Measurements from ENCODE around the gene TSHR. TPM values are rescaled to one million over a fixed set of nuclear protein-coding genes. Genes with fewer than 3 reads are reported as not detected.

The TSHR gene
- total RNA-seq, 1 donor from 2014 or later, result not detected

- ChIA-PET POLR2A (no interaction called here), CTCF (no interaction called here)
- Mint-ChIP-seq H3K36me3 (ENCODE audit: low read depth) (no peaks in the 10 kb centered on the region), H3K27me3 (no peaks in the 10 kb centered on the region), H3K27ac (no peak overlapping the region), H3K4me1 (no peaks in the 10 kb centered on the region), H3K4me3 (no peak overlapping the region), H3K9me3 (no peaks in the 10 kb centered on the region)
- intact Hi-C loops (cut with micrococcal nuclease), result no loop called here
- DNase-seq, result no peak
- no peak for ATAC-seq (ENCODE audit: low read depth)
- TF ChIP-seq CTCF (IDR thresholded peaks at IDR 0.05), result no peak
These were observed 136.2 kb downstream of the TSHR start for GRCh38 chr14:81091660-81092059.

GRCh38 chr14:81093651-81094050 lies 138.2 kb downstream of the TSHR start:
- ATAC-seq (ENCODE audit: low read depth), result no peak
- intact Hi-C loops (cut with micrococcal nuclease), result no loop called here
- no peaks in the 10 kb centered on the region for H3K27me3 Mint-ChIP-seq
- no peak overlapping the region for H3K27ac Mint-ChIP-seq
- POLR2A ChIA-PET, result no interaction called here
- no peak for TF ChIP-seq CTCF (IDR thresholded peaks at IDR 0.05)
- no peak for DNase-seq
- H3K9me3 Mint-ChIP-seq, result no peaks in the 10 kb centered on the region
- no peak overlapping the region for H3K4me3 Mint-ChIP-seq
- H3K36me3 Mint-ChIP-seq (ENCODE audit: low read depth), result no peaks in the 10 kb centered on the region
- H3K4me1 Mint-ChIP-seq, result no peaks in the 10 kb centered on the region
- CTCF ChIA-PET, result no interaction called here

GRCh38 chr14:81095539-81095938 lies 140.1 kb downstream of the TSHR start:
- TF ChIP-seq CTCF (IDR thresholded peaks at IDR 0.05), result no peak
- H3K9me3 Mint-ChIP-seq, result no peaks in the 10 kb centered on the region
- no peak for DNase-seq
- no peak overlapping the region for H3K4me3 Mint-ChIP-seq
- POLR2A ChIA-PET, result no interaction called here
- H3K27ac Mint-ChIP-seq, result no peak overlapping the region
- H3K4me1 Mint-ChIP-seq, result no peaks in the 10 kb centered on the region
- H3K27me3 Mint-ChIP-seq, result no peaks in the 10 kb centered on the region
- H3K36me3 Mint-ChIP-seq (ENCODE audit: low read depth), result no peaks in the 10 kb centered on the region
- ATAC-seq (ENCODE audit: low read depth), result no peak
- intact Hi-C loops (cut with micrococcal nuclease), result no loop called here
- CTCF ChIA-PET, result no interaction called here

- no peak for DNase-seq
- Mint-ChIP-seq H3K4me3 (no peak overlapping the region), H3K27ac (no peak overlapping the region), H3K36me3 (ENCODE audit: low read depth) (no peaks in the 10 kb centered on the region), H3K4me1 (no peaks in the 10 kb centered on the region), H3K27me3 (no peaks in the 10 kb centered on the region), H3K9me3 (no peaks in the 10 kb centered on the region)
- ChIA-PET POLR2A (no interaction called here), CTCF (no interaction called here)
- intact Hi-C loops (cut with micrococcal nuclease), result no loop called here
- no peak for ATAC-seq (ENCODE audit: low read depth)
- no peak for TF ChIP-seq CTCF (IDR thresholded peaks at IDR 0.05)
These were observed 141.2 kb downstream of the TSHR start for GRCh38 chr14:81096656-81097055.

GRCh38 chr14:81102217-81102616 lies 146.8 kb downstream of the TSHR start:
- TF ChIP-seq CTCF (IDR thresholded peaks at IDR 0.05), result no peak
- Mint-ChIP-seq H3K27ac (no peak overlapping the region), H3K27me3 (no peaks in the 10 kb centered on the region), H3K4me1 (no peaks in the 10 kb centered on the region), H3K4me3 (no peak overlapping the region), H3K36me3 (ENCODE audit: low read depth) (no peaks in the 10 kb centered on the region), H3K9me3 (no peaks in the 10 kb centered on the region)
- intact Hi-C loops (cut with micrococcal nuclease), result no loop called here
- ChIA-PET POLR2A (no interaction called here), CTCF (no interaction called here)
- DNase-seq, result no peak
- ATAC-seq (ENCODE audit: low read depth), result no peak
